Measurements from ENCODE around the gene TTC13. TPM values are rescaled to one million over a fixed set of nuclear protein-coding genes. Genes with fewer than 3 reads are reported as not detected.

The TTC13 gene
- total RNA-seq, 2 donors from 2014 or later, result 28.0 to 47.0 TPM

GRCh38 chr1:230913496-230913895, 65.2 kb downstream of the TTC13 start:
- no peaks in the 10 kb centered on the region for H3K9me3 ChIP-seq
- no peak overlapping the region for H3K9ac ChIP-seq (ENCODE audit: low read depth in 2 of 2, low read length in 2 of 2)
- peaks cover 16% of the 10 kb centered on the region for H3K36me3 ChIP-seq
- no peak for TF ChIP-seq CTCF (IDR thresholded peaks at IDR 0.05)
- no peaks in the 10 kb centered on the region for H3K27me3 ChIP-seq
- H3K4me3 ChIP-seq, result no peak overlapping the region
- DNase-seq, result no peak
- H3K27ac ChIP-seq, result no peak overlapping the region
- H3K4me1 ChIP-seq, result no peaks in the 10 kb centered on the region
- intact Hi-C loops (cut with DNase I), result no loop called here

GRCh38 chr1:230910755-230911117, 67.9 kb downstream of the TTC13 start:
- Histone ChIP-seq H3K27ac (no peak overlapping the region), H3K9me3 (no peaks in the 10 kb centered on the region), H3K4me1 (no peaks in the 10 kb centered on the region), H3K4me3 (no peak overlapping the region), H3K27me3 (no peaks in the 10 kb centered on the region), H3K9ac (ENCODE audit: low read depth in 2 of 2, low read length in 2 of 2) (no peak overlapping the region), H3K36me3 (peaks cover 20% of the 10 kb centered on the region)
- DNase-seq, result no peak
- intact Hi-C loops (cut with DNase I), result no loop called here
- no peak for TF ChIP-seq CTCF (IDR thresholded peaks at IDR 0.05)

- H3K9me3 ChIP-seq, result no peaks in the 10 kb centered on the region
- no peak for TF ChIP-seq CTCF (IDR thresholded peaks at IDR 0.05)
- no peak overlapping the region for H3K27ac ChIP-seq
Observed at GRCh38 chr1:230909974-230910754, 68.5 kb downstream of the TTC13 start.

GRCh38 chr1:230907472-230908205, 71.0 kb downstream of the TTC13 start:
- DNase-seq, result no peak
- Histone ChIP-seq H3K9ac (ENCODE audit: low read depth in 2 of 2, low read length in 2 of 2) (no peak overlapping the region), H3K27me3 (no peaks in the 10 kb centered on the region), H3K9me3 (no peaks in the 10 kb centered on the region), H3K27ac (no peak overlapping the region), H3K36me3 (peaks cover 20% of the 10 kb centered on the region), H3K4me3 (no peak overlapping the region), H3K4me1 (no peaks in the 10 kb centered on the region)
- TF ChIP-seq CTCF (IDR thresholded peaks at IDR 0.05), result no peak
- intact Hi-C loops (cut with DNase I), result no loop called here

More at GRCh38 chr1:230909974-230910754, 68.5 kb downstream of the TTC13 start:
- intact Hi-C loops (cut with DNase I), result no loop called here
- Histone ChIP-seq H3K9ac (ENCODE audit: low read depth in 2 of 2, low read length in 2 of 2) (no peak overlapping the region), H3K27me3 (no peaks in the 10 kb centered on the region), H3K4me3 (no peak overlapping the region), H3K4me1 (no peaks in the 10 kb centered on the region), H3K36me3 (peaks cover 20% of the 10 kb centered on the region)
- no peak for DNase-seq

GRCh38 chr1:230906226-230906625, 72.4 kb downstream of the TTC13 start:
- Histone ChIP-seq H3K27me3 (no peaks in the 10 kb centered on the region), H3K9ac (ENCODE audit: low read depth in 2 of 2, low read length in 2 of 2) (no peak overlapping the region), H3K36me3 (peaks cover 11% of the 10 kb centered on the region), H3K4me1 (no peaks in the 10 kb centered on the region), H3K4me3 (no peak overlapping the region), H3K9me3 (no peaks in the 10 kb centered on the region), H3K27ac (no peak overlapping the region)
- intact Hi-C loops (cut with DNase I), result no loop called here
- DNase-seq, result no peak
- no peak for TF ChIP-seq CTCF (IDR thresholded peaks at IDR 0.05)

Measured in colonic mucosa (tissue), 4 donors.